Kidney epithelial cell (primary cell): ENCODE data around the gene KIAA1143. TPM values are rescaled to one million over a fixed set of nuclear protein-coding genes. Genes with fewer than 3 reads are reported as not detected.

Experiments used
- DNase-seq: peaks from one replicate; pipeline ENCODE4 v3.0.0-alpha.2; 2010; ENCODE audit warnings: low read depth
- H3K27me3 ChIP-seq: 2 replicates; pipeline ENCODE4 v1.6.0; 2011; ENCODE audit warnings: low read length; ENCODE audit not compliant: control insufficient read depth, insufficient read depth
- H3K36me3 ChIP-seq: 2 replicates; pipeline ENCODE4 v1.5.1; 2011; ENCODE audit warnings: low read length; ENCODE audit not compliant: control insufficient read depth, insufficient read depth
- H3K4me3 ChIP-seq: 2 replicates; pipeline ENCODE4 v1.5.1; 2011; ENCODE audit warnings: low read depth, mild to moderate bottlenecking, control low read depth, low read length
- CTCF ChIP-seq: IDR thresholded peaks from 2 replicates; pipeline ENCODE4 v1.5.1; 2011; ENCODE audit warnings: mild to moderate bottlenecking, moderate library complexity, low read length, control low read depth, inconsistent platforms; ENCODE audit not compliant: insufficient read depth, poor library complexity, severe bottlenecking
- total RNA-seq: library from RNA; depleted of rRNA; stranded (reverse); fragments of >200 nt; gene quantifications from 2 replicates; pipeline ENCODE4 v1.2.3, GENCODE V29; 2015

The KIAA1143 gene
- total RNA-seq = 18.8 and 20.6 TPM in 2 replicates

- no peak for TF ChIP-seq CTCF
- Histone ChIP-seq H3K4me3 (peak within 1 kb of the TSS; percentile 93), H3K27me3 (no peaks in the 10 kb centered on the region), H3K36me3 (peaks cover 1% of the 10 kb centered on the region)
- DNase-seq = peak; percentile 74
Measured at GRCh38 chr3:44761424-44762169, at the start of gene KIAA1143, which contains the start of gene KIF15. KIAA1143 (minus strand) TSS chr3:44761619; CDS start chr3:44761602, 17 bp downstream. KIF15 (plus strand) TSS chr3:44761794; CDS start chr3:44761866, 72 bp downstream.

GRCh38 chr3:44805960-44806359 lies 44.5 kb upstream of the KIAA1143 start:
- Histone ChIP-seq H3K4me3 (no peak overlapping the region), H3K36me3 (no peaks in the 10 kb centered on the region), H3K27me3 (no peaks in the 10 kb centered on the region)
- no peak for DNase-seq
- TF ChIP-seq CTCF = no peak

GRCh38 chr3:44803298-44803697 lies 41.9 kb upstream of the KIAA1143 start:
- Histone ChIP-seq H3K4me3 (no peak overlapping the region), H3K36me3 (no peaks in the 10 kb centered on the region), H3K27me3 (no peaks in the 10 kb centered on the region)
- TF ChIP-seq CTCF = no peak
- no peak for DNase-seq

- no peaks in the 10 kb centered on the region for H3K27me3 ChIP-seq
- no peak for TF ChIP-seq CTCF
- DNase-seq = no peak
- H3K36me3 ChIP-seq = no peaks in the 10 kb centered on the region
- H3K4me3 ChIP-seq = no peak overlapping the region
Measured at GRCh38 chr3:44802011-44802410, 40.6 kb upstream of the KIAA1143 start.

GRCh38 chr3:44795197-44795596 lies 33.8 kb upstream of the KIAA1143 start:
- Histone ChIP-seq H3K27me3 (no peaks in the 10 kb centered on the region), H3K4me3 (no peak overlapping the region), H3K36me3 (no peaks in the 10 kb centered on the region)
- no peak for DNase-seq
- no peak for TF ChIP-seq CTCF

GRCh38 chr3:44782891-44783290 lies 21.5 kb upstream of the KIAA1143 start:
- Histone ChIP-seq H3K4me3 (no peak overlapping the region), H3K27me3 (no peaks in the 10 kb centered on the region), H3K36me3 (no peaks in the 10 kb centered on the region)
- no peak for DNase-seq
- TF ChIP-seq CTCF = no peak
